HG03095 (cell line): Measurements from ENCODE around the gene PRKD2.

ENCODE experiments used
- ATAC-seq: cut with Tn5 transposase; IDR thresholded peaks from one replicate; pipeline ENCODE4 v1.9.1; 2021; ENCODE audit warnings: moderate library complexity; ENCODE audit not compliant: unreplicated experiment

PRKD2 gene

DNA sequence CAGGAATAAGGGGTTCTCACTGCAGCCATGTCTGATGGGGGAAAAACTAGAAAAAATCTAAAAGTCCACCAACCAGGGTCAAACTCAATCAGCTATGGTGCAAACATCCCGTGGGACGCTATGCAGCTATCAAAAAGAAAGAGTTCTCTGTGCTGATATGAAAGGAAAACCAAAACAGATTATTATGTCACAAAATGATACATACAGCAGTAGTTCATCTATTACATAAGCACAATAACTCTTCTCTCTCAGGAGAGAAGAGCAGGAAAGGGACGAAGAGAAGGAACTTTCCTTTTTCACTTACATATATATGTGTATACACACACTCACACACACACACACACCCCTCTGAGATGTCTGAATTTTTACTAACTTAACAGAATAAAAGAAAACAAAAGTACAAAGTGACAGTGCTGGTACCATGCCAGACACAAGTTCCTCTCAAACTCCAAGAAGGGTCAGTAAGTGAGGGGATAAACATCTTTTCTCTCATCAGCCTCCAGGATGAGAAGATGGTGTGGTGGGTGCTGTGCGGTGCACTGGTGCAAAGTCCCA, 26.1 kb upstream of the PRKD2 start:
- no peak for ATAC-seq

DNA sequence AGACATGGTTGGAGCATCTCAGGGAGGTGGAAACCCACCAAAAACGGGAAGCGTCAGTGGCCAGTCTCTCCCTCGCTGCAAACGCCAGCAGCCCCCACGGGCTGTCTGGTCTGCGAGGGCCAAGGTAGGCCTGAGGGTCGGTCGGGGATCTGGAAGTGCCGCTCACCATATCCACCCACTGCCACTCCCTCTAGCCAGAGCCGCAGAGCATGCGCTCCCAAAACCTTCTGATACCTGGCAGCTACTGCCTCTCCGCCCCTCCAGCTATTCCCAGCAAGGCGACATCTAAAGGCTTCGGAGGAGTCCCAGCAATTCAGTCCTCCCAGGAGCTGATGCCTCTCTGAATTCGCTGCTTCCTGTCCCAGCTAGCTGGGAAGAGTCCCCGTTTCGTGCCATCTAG, 24.5 kb upstream of the PRKD2 start:
- no peak for ATAC-seq

DNA sequence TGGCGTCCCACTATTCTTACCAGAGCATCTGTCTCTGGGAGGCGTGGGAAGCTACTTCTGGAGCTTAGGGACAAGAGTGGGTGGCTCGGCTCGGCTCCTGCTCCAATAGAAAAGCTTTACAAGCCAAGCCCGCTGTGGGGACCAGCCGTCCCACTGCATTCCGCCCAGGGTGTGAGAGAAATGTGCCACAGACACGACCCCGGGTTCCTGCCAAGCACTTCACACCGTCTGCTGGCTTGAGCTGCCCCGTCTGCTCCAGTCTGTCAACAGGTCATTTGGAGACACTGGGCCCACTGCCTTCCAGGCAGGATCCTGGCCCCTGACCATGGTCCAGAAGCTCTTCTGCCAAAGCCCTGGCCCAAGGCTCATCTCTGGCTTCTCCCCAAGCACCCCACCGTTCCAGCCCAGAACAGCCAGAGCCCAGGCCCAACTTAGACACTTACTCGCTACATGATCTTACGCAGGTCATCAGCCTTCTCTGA, 22.4 kb upstream of the PRKD2 start:
- no peak for ATAC-seq

DNA sequence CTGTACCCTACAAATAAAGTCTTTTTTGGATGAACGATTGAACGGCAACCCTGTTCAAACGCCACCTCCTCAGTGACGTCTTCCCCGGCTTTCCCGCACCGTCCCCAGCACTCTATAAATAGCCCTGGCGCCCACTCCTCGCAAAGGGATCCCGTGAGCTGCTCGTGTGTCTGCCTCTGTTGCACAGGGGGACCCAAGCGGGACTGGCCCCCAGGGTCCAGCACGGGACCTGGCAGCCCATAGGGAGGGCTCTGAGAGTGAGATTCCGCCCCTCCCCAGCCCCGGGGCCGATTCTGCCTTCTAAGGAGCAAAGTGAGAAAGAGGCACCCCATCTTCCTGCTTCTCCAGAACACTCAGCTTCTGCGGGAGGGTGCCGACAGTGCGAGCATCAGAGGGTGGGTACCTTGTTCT, 20.9 kb upstream of the PRKD2 start:
- no peak for ATAC-seq

DNA sequence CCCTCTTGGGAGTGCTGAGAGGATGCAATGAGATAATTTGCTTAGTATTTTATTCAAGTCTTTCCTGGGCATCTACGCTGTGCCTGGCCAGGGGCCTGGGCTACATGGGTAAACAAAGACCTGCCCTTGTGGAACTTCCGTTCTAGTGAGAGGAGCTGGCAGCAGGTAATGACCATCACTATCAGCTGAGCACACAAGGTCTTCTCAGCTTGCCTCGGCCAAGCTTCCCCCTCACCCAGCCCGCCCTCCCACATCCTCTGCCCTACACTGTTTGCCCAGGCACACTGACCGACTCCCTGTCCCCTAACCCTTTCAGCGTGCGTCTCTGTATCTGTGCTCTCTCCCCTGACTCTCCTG, 20.4 kb upstream of the PRKD2 start:
- no peak for ATAC-seq

DNA sequence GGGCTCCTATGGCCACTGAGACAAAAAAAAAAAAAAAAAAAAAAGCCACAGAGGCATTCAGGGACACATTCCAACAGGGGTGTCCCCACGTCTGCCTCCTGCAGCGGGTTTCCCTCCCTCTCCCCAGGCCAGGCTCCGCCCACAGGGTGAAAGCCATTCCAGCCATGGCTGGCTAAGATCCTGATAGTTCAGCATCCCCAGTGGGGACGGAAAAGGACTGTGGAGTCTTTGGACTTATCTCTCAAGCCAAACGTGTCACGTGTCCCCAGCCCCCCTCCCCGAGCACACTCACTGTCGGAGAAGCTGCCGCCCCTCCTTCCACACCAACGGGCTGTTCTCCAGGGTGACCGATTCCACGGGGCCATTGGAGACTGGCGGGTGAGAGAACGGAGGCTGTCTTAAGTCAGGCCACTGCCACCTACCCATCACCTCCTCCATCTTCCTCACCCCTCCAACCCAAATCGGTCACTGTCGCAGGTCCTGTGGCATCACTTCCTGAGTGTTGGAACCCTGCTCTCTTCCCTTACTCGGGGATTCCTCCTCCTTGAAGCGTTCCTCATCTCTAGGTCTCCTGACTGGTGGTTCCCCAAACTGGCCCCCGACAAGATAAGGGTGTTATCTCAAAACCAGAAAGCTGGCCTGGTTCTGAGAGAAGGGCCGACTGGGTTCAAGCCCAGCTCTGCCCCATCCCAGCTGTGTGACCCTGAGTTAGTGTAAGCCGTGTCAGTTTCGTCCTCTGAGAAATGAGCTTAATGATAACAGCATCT, 19.8 kb upstream of the PRKD2 start:
- no peak for ATAC-seq

DNA sequence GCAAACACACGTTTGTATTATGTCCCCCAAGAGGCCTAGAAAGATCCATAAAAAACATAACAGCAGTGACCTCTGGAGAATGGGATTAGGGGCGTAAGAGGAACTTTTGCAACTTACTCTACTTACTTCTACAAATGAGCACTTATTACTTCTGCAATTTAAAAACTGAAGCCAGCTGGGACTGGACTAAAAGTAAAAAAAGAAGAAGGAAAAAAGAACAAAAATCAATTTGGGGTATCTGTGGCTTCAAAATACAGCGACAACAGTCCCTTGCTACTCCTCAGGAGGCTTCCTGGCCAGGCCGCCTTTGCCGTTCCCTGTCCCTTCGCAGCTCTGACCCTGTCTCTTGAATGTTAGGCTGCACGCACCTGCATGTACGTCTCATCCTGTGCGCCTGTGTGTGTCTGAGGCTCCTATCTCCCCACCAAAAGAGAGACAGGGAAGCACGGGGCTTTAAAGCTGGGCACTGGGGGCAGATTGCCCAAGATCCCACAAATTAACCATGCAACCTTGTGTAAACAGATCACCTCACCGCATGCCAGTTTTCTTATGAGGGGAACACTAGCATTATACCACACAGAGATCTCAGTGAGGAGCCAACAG, 16.9 kb upstream of the PRKD2 start:
- ATAC-seq, result no peak

DNA sequence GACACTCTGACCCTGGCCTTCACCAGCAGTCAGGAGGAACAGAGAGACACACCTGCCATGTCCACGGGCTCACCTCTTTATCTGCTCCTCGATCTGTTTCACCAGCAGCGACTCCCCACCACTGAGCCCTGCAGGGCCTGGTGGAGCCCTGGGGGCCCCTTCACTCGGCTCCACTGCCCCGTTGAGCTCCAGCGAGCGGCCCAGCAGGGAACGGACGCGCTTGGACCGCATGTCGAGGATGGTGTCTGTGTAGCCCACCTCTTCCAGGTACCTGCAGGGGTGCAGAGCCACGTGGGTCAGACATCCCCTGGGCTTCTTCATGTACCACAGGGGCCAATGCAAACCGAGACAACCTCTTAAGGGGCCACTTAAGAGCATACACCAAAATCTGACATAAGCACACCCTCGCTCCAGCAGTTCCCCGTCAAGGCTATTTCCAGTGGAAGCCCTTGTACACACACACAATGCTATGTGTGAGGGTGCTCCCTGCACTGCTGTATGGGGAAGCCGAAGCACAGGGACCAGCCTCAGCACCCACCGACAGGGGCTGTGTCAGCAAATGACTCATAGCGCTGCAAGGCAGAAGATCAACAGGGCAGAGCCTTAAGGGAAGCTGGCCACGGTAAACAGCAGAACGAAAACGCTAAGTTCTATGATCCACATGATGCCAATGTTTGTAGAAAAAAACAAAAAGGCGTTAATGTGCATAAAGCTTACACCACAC, 16.2 kb upstream of the PRKD2 start:
- no peak for ATAC-seq

DNA sequence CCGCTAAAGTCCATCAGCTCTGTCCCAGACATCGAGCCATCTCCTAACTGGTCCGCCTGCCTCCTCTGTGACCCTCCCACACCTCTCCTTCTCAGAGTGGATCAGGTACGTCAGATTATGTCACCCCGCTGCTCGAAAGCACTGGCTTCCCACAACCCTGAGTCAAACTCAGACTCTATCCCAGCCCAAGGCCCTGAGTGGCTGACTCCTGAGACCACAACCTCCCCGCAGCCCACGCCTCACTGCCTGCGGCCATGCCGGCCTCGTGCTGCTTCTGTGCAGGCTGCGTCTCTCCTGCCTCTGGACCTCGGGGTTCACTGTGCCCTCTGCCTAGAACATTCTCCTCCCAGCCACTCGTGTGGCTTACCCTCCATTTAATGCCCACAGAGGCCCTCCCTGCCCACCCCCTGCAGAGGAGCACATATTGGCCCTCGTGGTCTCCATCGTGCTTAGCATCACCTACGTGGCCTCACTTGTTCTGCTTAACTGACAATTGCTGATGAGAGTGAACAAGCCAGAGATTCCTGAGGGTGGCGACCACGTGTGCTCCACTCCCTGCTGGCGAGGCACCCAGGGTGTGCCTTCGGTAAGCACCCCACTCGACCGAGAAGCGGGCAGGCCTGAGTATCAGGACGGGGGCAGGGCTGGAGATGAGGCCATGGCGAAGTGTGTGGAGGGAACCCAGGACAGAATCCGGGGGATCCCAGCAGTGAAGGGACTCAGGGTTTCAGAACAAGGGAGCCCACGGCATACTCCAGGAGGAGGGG, 15.4 kb upstream of the PRKD2 start:
- ATAC-seq, result no peak

DNA sequence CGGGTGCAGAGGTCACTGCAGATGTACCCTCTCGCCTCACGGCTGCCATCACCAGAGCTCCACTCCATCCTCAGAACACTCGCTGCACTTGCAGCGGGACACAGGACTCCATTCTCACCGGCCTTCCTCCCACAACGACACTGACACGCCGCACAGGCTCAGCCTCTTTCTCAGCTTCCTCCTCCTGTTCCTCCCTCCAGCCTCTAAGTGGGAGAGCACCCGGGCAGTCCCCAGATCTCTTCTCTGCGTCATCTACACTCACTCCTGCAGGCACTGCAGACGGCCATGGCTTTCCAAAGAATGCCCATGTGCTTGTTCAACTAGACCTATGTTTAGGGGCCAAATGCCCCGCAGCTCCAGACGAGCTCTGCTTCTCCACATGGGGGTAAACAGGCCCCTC, 14.7 kb upstream of the PRKD2 start:
- no peak for ATAC-seq

DNA sequence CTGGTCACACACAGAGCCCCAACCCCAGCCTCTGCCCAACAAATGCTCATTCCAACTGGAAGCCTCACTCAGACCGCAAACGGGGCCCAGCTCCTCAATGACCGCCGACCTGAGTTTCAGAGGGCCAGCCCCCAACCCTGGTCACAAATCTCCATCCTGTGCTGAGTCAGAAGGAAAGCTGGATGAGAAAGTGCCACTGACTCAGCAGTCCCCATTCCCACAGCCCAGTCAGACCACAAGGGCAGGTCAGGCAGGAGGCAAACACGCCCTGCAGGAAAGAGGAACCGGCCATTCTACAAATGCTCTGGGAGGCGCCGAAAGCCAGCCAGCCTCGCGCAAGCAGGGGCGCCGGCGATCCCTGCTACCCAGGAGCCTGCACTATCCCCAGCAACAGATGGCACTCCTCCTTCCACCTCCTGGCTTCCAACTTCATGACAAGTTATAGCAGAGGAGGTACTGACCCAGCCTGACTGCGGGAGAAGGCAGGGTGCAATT, 14.1 kb upstream of the PRKD2 start:
- no peak for ATAC-seq

DNA sequence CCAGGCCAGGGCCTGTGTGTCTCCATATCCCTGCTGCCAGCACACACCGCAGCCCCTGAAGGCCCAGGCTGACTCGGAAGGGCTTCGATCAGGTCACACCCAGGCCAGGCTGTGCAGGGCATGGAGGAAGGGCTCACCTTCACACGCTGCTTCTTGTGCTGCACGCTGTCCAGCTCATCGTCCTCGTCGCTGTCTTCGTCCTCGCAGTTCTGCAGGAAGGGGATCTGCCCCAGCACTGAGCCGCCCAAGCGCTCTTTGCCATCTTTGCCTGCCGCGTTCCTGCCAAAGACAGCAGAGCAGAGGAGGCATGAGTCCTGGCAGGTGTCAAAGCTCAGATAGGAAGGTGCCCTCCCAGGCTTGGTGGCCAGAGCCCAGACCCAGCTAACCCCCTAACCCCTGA, 13.7 kb upstream of the PRKD2 start:
- ATAC-seq, result no peak

DNA sequence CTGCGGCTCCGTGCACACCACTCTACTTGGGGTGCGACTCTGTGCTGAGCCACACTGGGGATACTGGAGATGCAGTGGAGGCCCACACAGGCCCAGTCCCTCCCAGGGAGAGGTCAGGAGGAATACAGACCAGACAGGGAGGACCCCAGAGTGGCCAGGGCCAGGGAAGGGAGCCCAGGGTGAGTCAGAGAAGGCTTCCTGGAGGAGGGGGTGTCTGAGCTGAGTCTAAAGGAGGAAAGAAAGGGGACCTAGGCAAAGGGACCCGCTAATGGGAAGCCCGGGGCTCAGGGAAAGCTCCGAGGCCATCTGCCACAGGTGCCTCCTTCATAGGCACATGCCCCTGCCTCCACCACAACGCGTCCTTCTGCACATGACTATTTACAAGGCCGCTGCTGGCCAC, 13.3 kb upstream of the PRKD2 start:
- ATAC-seq, result no peak

DNA sequence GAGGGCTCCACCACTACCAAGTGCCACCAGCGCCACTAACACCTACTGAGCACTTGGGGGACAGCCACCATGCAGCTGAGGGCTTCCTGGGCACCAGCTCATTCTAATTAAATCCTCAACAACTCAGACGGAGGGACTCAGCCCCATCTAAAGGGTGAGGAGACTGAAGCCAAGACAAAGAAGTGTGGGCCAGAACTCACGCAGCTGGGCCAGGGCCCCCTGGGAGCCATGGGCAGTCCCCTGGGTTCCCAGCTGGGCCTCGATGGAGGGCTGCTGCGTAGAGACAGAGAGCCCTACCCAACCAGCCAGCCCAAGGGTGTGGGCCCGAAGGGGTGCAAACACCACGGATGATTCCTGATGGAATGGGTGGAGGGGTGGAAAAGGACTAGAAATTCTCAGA, 12.8 kb upstream of the PRKD2 start:
- no peak for ATAC-seq

DNA sequence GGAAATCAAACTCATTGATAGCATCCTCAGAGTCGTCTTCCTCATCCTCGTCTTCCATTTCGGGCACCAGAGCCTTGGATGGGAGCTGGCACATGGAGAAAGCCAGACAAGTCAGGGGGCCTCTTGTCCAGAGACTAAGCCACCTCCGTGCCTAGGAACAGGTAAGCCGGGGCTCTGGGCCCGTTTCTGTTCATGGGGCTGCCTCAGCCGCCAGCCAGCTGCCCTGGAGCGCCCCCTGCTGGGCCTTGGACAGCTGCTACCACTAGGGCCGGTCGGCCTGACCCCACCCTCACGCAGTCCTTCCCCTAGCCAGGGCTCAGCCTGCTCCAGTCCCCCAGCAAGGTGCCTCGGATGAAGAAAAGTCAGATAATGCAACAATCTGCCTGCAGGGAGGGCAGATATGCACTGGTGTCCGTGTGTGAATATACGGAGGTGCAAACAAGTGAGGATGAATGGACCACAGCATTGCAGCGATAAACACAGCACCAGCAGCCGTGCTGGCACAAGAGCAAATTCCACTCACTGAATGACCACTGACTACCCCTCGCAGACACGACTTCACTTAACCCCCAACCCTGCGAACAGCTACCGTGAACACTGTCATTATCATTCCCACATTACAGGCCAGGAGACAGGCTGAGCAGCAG, 11.9 kb upstream of the PRKD2 start:
- ATAC-seq, result no peak

DNA sequence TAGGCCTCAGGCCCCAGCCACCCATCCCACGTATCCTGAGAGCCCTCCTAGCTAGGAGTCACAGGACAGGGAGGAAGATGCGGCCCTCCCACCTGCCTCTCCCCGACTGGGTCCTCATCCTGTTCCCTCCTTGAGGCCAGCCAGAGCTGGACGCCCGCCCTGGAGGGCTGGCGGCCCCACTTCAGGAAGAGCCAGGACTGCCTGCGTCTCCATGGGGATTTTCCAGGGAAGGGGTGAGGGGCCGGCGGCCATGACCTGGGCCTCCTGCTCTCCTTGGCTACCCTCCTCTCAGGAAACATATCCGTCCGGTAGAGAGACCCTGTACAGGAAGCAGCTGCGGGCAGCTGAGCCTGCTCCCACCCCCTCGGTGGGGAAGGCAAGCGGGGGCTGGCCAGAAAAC, 11.3 kb upstream of the PRKD2 start:
- ATAC-seq, result no peak

DNA sequence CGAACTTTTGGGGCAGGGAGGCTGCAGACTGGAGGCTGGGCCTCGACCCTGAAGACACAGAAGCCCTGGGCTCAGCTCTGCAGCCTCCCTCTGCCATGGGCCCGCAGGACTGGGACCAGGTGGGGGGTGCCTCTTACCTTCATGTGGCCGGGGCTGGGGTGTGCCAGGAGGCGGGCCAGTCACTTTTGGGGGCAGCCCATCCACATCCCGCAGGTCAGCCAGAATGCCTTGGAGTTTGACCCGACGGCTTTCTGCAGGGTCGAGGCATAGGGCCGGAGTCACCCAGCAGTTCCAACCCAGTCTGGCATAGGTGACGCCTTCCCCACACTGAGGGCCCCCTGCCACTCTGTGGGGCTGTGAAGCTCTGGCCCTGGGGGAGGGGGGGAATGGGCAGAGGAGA, 10.8 kb upstream of the PRKD2 start:
- no peak for ATAC-seq

DNA sequence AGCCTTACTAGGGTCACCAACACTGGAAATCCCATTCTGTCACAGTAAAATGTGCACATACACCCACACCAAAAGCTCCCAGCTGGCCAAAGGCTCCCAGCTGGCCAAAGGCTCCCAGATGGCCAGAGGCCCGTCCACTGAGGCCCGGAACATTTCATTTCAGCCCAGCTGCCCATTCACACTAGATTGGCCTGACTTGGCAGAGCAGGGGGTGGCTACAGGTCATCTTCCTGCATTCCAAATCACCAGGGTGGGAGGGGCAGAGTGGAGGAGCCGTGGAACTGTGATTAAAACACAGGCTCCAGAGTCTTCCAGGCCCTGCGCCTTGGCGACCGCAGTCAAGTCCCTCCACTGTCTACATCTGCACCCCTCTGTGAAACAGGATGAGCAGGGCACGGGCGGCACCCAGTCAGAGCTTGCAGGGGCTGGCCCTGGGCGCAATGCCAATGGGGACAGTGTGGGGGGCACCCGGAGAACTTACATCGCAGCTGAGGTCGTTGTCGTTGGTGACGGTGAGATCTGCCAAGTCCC, 10.1 kb upstream of the PRKD2 start:
- ATAC-seq, result no peak

DNA sequence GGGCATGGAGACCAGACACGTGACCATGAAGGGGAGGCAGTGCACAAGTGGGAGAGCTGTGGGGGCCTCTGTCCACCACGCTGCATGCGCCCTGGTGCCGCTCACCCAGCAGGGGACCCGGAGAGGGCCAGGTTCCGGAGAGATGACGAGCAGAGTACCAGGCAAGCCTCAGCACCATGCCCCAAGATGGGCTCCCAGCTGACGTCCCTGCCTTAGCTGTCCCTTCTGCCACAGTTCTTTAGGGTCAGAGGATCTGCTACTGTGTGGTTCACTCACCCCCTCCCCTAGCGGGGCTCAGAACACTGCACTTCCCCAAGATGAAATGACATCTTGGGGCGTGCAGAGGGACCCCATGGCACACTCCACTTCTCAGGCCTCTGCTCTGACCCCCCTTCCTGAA, 9.6 kb upstream of the PRKD2 start:
- no peak for ATAC-seq

DNA sequence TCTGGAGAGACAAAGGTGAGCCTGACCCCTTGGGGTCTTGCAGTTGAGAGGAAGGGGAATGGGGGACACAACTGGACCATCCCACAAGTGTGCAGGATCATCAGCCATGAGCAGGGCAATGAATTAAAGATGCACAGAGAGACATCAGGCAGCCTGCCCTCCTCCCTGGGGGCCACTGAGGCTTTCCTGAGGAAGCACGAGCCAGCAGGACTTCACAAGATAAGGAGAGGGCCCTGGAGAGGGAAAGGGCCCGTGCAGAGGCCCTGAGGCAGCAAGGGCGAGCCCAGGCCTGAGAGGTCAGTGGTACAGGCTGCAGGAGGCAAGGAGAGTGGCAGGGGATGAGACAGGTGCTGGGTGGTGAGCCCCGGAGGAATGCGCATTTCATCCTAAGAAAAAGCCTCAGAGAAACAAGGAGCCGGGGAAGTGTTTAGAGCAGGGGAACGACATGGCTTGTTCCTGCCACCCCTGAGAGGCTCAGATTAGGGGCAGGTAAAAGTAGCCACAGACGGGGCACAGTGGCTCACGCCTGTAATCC, 9.0 kb upstream of the PRKD2 start:
- no peak for ATAC-seq
